Measurements from ENCODE around the gene DEDD.

DEDD gene

GRCh38 chr1:161082483-161082882, 50.0 kb downstream of the DEDD start:
- no peak overlapping the region for H3K4me3 ChIP-seq (ENCODE audit: low read length)
- no peak overlapping the region for H3K27ac ChIP-seq (ENCODE audit: low read depth, low read length)
- no peaks in the 10 kb centered on the region for H3K4me1 ChIP-seq (ENCODE audit: control insufficient read depth, insufficient read depth, low read length)
- no peak overlapping the region for H3K9ac ChIP-seq (ENCODE audit: low read length)
- no peaks in the 10 kb centered on the region for H3K36me3 ChIP-seq (ENCODE audit: control insufficient read depth, insufficient read depth, low read length)
- H3K27me3 ChIP-seq (ENCODE audit: control insufficient read depth, insufficient read depth, low read length): no peaks in the 10 kb centered on the region

GRCh38 chr1:161081519-161081918, 50.9 kb downstream of the DEDD start:
- no peak overlapping the region for H3K27ac ChIP-seq (ENCODE audit: low read depth, low read length)
- H3K27me3 ChIP-seq (ENCODE audit: control insufficient read depth, insufficient read depth, low read length): no peaks in the 10 kb centered on the region
- H3K4me3 ChIP-seq (ENCODE audit: low read length): no peak overlapping the region
- H3K9ac ChIP-seq (ENCODE audit: low read length): no peak overlapping the region
- H3K36me3 ChIP-seq (ENCODE audit: control insufficient read depth, insufficient read depth, low read length): no peaks in the 10 kb centered on the region
- H3K4me1 ChIP-seq (ENCODE audit: control insufficient read depth, insufficient read depth, low read length): no peaks in the 10 kb centered on the region

- H3K36me3 ChIP-seq (ENCODE audit: control insufficient read depth, insufficient read depth, low read length): no peaks in the 10 kb centered on the region
- no peak overlapping the region for H3K9ac ChIP-seq (ENCODE audit: low read length)
- H3K27me3 ChIP-seq (ENCODE audit: control insufficient read depth, insufficient read depth, low read length): no peaks in the 10 kb centered on the region
- H3K27ac ChIP-seq (ENCODE audit: low read depth, low read length): no peak overlapping the region
- H3K4me1 ChIP-seq (ENCODE audit: control insufficient read depth, insufficient read depth, low read length): no peaks in the 10 kb centered on the region
- H3K4me3 ChIP-seq (ENCODE audit: low read length): no peak overlapping the region
Measured at GRCh38 chr1:161080441-161081405, 51.7 kb downstream of the DEDD start.

GRCh38 chr1:161079436-161080110, 52.9 kb downstream of the DEDD start:
- H3K9ac ChIP-seq (ENCODE audit: low read length): no peak overlapping the region
- H3K27me3 ChIP-seq (ENCODE audit: control insufficient read depth, insufficient read depth, low read length): no peaks in the 10 kb centered on the region
- no peak overlapping the region for H3K4me3 ChIP-seq (ENCODE audit: low read length)
- H3K27ac ChIP-seq (ENCODE audit: low read depth, low read length): no peak overlapping the region
- H3K36me3 ChIP-seq (ENCODE audit: control insufficient read depth, insufficient read depth, low read length): no peaks in the 10 kb centered on the region
- H3K4me1 ChIP-seq (ENCODE audit: control insufficient read depth, insufficient read depth, low read length): no peaks in the 10 kb centered on the region

- Histone ChIP-seq H3K36me3 (ENCODE audit: control insufficient read depth, insufficient read depth, low read length) (no peaks in the 10 kb centered on the region), H3K4me3 (ENCODE audit: low read length) (no peak overlapping the region), H3K4me1 (ENCODE audit: control insufficient read depth, insufficient read depth, low read length) (no peaks in the 10 kb centered on the region)
Measured at GRCh38 chr1:161077426-161077825, 55.0 kb downstream of the DEDD start.

GRCh38 chr1:161076410-161076809, 56.1 kb downstream of the DEDD start:
- H3K4me1 ChIP-seq (ENCODE audit: control insufficient read depth, insufficient read depth, low read length): no peaks in the 10 kb centered on the region
- no peak overlapping the region for H3K4me3 ChIP-seq (ENCODE audit: low read length)
- H3K9ac ChIP-seq (ENCODE audit: low read length): no peak overlapping the region
- H3K36me3 ChIP-seq (ENCODE audit: control insufficient read depth, insufficient read depth, low read length): no peaks in the 10 kb centered on the region
- H3K27me3 ChIP-seq (ENCODE audit: control insufficient read depth, insufficient read depth, low read length): no peaks in the 10 kb centered on the region
- H3K27ac ChIP-seq (ENCODE audit: low read depth, low read length): no peak overlapping the region

More at GRCh38 chr1:161077426-161077825, 55.0 kb downstream of the DEDD start:
- Histone ChIP-seq H3K27me3 (ENCODE audit: control insufficient read depth, insufficient read depth, low read length) (no peaks in the 10 kb centered on the region), H3K9ac (ENCODE audit: low read length) (no peak overlapping the region), H3K27ac (ENCODE audit: low read depth, low read length) (no peak overlapping the region)

- Histone ChIP-seq H3K27me3 (ENCODE audit: control insufficient read depth, insufficient read depth, low read length) (no peaks in the 10 kb centered on the region), H3K36me3 (ENCODE audit: control insufficient read depth, insufficient read depth, low read length) (no peaks in the 10 kb centered on the region), H3K27ac (ENCODE audit: low read depth, low read length) (no peak overlapping the region), H3K9ac (ENCODE audit: low read length) (no peak overlapping the region), H3K4me1 (ENCODE audit: control insufficient read depth, insufficient read depth, low read length) (no peaks in the 10 kb centered on the region), H3K4me3 (ENCODE audit: low read length) (no peak overlapping the region)
Measured at GRCh38 chr1:161074676-161075368, 57.6 kb downstream of the DEDD start.

GRCh38 chr1:161073474-161074121, 58.9 kb downstream of the DEDD start:
- H3K9ac ChIP-seq (ENCODE audit: low read length): no peak overlapping the region
- H3K36me3 ChIP-seq (ENCODE audit: control insufficient read depth, insufficient read depth, low read length): no peaks in the 10 kb centered on the region
- no peaks in the 10 kb centered on the region for H3K27me3 ChIP-seq (ENCODE audit: control insufficient read depth, insufficient read depth, low read length)
- H3K4me3 ChIP-seq (ENCODE audit: low read length): no peak overlapping the region
- no peak overlapping the region for H3K27ac ChIP-seq (ENCODE audit: low read depth, low read length)
- H3K4me1 ChIP-seq (ENCODE audit: control insufficient read depth, insufficient read depth, low read length): no peaks in the 10 kb centered on the region

GRCh38 chr1:161072751-161073449, 59.6 kb downstream of the DEDD start:
- Histone ChIP-seq H3K4me3 (ENCODE audit: low read length) (no peak overlapping the region), H3K27ac (ENCODE audit: low read depth, low read length) (no peak overlapping the region), H3K27me3 (ENCODE audit: control insufficient read depth, insufficient read depth, low read length) (no peaks in the 10 kb centered on the region), H3K4me1 (ENCODE audit: control insufficient read depth, insufficient read depth, low read length) (no peaks in the 10 kb centered on the region), H3K36me3 (ENCODE audit: control insufficient read depth, insufficient read depth, low read length) (no peaks in the 10 kb centered on the region), H3K9ac (ENCODE audit: low read length) (no peak overlapping the region)

- H3K4me3 ChIP-seq (ENCODE audit: low read length): no peak overlapping the region
- H3K27me3 ChIP-seq (ENCODE audit: control insufficient read depth, insufficient read depth, low read length): no peaks in the 10 kb centered on the region
- H3K36me3 ChIP-seq (ENCODE audit: control insufficient read depth, insufficient read depth, low read length): no peaks in the 10 kb centered on the region
- H3K27ac ChIP-seq (ENCODE audit: low read depth, low read length): no peak overlapping the region
- no peaks in the 10 kb centered on the region for H3K4me1 ChIP-seq (ENCODE audit: control insufficient read depth, insufficient read depth, low read length)
- H3K9ac ChIP-seq (ENCODE audit: low read length): no peak overlapping the region
Measured at GRCh38 chr1:161071886-161072371, 60.5 kb downstream of the DEDD start.

Measured in rectal smooth muscle tissue (tissue), 1 donor.